ENCODE results near the gene MERTK.
A peak's percentile ranks its signal among the peaks of the same experiment; 100 is the strongest.
"Not testable (repeated sequence)": the region's sequence is repeated elsewhere in the genome, so short reads cannot be mapped to it uniquely, and the experiment has no call there.

Gene MERTK

DNA sequence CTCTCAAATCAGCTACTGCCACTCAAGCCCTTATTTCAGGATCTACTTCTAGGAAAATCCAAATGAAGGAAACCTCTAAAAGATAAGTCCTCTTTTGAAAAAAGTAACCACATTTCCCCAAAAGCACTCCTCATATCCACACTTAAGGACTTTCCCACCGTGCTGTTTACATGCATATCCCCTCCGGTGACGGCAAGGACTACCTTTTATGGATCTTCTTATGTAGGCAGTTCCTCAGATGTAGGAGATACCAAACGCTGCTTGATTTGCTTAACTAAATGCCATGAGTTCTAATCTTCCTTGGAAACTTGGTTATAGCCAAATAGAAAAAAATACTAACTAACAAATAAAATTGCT is 149.8 kb downstream of the MERTK start:
- DNase-seq: no peak

DNA sequence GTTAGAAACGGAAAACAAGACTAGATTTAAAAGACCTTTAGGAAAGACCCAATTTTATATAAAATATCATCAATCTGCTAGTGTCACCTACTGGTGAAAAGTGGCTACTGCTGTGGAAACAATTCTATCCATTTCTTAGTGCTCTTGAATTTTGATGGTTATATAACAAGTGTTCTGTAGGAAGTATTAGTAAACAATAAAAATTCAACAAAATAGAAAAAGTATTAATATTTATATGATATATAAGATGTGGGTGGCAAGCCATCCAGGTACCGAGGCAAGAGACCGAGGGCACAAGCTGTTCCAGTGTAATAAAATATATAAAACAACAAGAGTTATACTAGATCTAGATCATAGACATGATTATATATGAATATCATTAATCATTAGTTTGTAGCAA is 150.5 kb downstream of the MERTK start:
- DNase-seq: peak; percentile 58

DNA sequence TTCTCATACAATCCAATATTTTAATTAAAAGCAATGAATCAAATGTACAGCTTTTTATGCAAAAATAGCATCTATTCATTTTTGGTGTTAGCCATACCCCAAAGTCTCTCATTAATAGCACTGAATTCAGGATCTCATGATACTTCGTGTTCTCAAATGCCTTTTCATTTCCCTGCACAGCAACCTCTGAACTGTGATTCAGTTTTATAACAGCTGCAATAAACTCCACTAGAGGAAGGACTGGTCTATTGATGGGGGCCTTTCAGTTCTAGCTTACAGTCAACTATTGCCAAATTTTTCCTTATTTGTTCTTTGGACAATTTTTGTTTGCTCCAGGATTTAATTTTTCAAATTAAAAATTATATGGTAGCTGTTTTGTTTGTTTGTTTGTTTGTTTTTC is 151.9 kb downstream of the MERTK start:
- no peak for DNase-seq

DNA sequence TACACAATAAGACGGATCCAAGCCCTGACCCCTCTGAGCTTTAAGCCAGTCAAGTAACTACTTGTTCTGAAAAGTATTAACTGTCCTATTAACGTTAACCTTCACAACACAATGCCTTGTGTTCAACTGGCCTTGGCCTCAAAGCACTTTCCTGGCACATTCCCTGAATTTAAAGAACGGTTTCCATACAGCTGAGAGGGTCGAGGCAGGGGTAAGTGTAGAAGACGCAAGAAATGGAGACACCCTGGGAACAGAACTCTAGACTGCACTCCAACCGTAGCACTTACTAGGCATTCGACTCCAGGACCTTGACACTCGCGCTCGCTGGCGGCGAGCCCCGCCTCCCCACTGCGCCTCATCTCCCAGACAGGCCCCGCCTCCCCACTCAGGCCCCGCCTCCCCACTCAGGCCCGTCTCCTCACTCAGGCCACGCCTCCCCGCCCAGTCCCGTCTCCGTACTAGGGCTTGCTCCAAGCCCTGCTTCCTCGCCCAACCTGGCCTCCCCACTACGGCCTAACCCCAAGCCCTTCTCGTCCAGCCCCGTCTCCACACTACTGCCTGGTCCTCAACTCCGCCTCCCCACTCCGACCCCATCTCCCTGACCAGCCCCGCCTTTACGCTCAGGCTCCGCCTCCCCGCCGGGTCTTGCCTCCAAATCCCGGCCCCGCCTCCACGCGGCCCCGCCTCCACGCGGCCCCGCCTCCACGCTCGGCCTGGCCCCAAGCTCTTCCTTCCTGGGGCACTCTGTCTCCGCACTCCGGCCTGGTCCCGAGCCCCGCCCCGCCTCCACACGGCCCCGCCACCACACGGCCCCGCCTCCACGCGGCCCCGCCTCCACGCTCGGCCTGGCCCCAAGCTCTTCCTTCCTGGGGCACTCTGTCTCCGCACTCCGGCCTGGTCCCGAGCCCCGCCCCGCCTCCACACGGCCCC is 155.8 kb downstream of the MERTK start:
- peak; percentile 96 for DNase-seq

DNA sequence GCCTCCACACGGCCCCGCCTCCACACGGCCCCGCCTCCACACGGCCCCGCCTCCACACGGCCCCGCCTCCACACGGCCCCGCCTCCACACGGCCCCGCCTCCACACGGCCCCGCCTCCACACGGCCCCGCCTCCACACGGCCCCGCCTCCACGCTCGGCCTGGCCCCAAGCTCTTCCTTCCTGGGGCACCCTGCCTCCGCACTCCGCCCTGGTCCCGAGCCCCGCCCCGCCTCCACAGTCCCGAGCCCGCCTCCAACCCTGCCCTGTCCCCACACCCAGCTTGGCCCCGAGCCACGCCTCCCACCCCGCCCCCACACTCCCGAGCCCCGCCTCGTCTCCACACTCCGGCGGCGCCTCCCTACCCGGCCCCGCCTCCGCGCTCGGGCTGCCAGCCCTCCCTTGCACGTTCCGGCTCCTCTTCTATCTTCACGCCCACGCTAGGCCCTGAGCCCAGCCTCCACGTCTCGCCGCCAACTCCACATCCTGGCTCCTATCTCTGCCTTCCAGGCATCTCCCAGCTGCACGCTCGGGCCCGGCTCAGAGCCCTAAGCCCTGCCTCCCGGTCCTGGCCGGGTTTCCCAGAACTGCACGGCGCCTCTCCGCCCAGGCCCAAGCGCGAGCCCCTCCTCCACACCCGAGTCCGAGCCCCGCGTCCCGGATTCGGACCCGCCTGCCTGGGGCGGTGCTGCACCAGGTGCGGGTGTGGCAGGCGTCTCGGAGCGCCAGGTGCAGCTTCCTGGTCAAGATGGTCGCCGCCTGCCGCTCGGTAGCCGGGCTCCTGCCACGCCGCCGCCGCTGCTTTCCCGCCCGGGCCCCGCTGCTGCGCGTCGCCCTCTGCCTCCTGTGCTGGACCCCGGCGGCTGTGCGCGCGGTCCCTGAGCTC is 156.7 kb downstream of the MERTK start, which contains the start of gene TMEM87B:
TSS of gene TMEM87B (plus strand) at position 423 of the 883 bp plus-strand sequence. CDS start at position 746, 323 bp downstream.
- peak; percentile 99 for DNase-seq

DNA sequence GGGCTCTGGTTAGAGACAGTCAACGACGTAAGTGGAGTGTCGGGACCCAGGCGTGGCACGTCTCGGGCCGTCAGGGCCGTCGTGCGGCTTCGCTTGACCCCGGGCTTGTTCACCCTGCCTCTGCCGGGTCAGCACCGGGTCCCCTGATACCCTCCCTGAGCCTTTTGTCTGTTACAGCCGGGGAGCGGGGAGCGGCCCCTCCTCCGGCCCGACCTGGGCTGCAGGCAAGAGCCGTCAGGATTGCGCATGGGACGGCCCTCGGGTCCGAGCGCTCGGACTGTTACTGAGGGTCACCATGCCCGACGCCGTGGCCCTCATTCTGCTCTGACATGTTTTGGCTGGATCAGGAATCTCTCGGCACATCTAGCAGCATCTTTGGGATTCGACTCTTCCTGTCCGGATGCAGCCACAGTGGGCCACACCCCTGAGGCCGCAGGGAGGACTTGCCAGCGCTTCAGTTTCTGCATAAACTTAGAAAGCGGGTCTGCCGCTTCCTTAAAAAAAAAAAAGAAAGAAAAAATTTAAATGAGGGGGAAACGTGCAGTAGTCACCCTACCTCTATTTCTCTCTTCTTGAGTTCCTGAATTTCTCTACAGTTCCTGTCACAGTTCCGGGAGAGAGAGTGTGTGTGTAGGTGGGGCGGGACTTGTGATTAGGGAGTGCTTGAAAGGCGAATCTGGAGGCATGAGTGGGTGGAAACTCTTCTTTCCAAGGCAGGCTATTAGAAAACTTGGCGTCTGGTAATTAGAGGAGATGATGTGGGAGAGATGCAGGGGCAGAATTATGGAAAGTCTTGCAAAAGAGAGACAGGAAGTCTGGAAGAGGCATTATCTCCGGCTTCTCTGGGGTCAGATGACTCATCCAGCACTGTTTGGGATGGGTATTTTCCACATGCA is 157.6 kb downstream of the MERTK start:
- DNase-seq: peak; percentile 47

DNA sequence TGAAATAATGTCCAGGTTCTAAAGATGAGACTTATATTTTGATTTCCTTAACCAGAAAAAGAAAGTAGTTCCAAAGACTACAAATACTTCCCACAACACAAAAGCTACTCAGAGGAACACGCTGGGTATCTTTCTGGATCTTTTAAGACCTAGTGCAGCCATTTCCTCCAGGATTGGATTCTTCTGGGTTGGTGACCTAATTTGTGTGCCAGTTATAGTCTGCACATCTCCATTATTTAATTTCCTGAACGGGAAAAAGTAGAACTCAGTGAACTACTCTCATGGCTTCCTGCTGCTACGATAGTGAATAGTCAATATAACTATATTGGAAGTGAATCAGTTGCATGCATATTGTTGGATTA is 158.2 kb downstream of the MERTK start:
- DNase-seq: no peak

DNA sequence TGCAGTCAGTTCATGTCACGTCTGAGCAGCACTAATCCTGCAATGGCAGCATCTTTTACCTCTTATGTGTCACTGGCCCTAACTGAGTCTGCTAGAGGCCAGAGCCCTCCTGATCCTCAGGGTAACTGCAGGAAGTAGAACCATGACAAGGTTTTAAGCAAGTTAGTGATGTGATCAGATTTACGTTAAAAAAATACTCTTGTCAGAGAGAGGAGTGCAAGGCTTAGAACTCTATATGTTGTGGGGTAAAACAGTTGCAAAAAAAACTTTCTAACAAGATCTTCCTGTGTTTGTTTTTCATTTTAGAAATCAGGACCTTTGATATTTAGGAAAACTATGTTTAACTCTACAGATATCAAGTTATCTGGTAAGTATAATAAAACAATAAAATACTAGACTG is 161.3 kb downstream of the MERTK start:
- DNase-seq: no peak

DNA sequence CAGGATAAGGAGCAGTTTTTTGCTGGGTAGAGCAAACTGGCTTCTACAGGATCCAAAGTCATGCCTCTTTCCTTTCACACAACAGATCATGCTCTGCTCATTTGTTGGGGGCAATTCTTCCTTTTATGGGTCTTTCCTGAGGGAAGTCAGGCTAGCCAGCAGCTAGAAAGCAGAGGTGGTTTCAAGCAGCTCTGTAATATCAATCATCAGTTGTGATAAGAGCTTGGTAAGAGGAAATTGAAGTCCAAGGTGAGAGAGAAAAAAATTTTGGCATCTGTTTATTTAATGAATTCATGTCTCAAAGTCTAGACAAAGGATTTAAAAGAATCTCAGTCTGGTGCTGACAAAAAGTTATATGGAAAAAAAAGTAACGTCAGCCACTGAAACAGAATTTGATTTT is 162.9 kb downstream of the MERTK start:
- DNase-seq: no peak

DNA sequence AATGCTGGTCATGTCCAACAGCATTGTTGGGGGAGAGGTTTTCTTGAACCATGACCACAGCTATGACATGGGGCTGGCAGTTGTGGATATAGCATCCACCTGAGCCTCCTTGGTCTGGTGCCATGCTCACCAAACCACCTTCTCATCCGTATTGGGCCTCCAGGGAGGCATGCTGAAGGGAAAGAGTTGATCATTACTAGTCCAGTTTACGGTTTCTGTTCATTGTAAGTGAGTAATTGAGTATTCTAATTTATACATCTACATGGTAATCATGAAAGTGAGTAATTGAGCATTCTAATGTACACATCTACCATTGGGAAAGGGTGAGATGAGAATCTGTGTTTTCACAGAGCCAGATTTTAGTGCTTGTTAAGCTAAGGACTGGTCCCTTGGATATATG is 163.4 kb downstream of the MERTK start:
- DNase-seq: no peak

DNA sequence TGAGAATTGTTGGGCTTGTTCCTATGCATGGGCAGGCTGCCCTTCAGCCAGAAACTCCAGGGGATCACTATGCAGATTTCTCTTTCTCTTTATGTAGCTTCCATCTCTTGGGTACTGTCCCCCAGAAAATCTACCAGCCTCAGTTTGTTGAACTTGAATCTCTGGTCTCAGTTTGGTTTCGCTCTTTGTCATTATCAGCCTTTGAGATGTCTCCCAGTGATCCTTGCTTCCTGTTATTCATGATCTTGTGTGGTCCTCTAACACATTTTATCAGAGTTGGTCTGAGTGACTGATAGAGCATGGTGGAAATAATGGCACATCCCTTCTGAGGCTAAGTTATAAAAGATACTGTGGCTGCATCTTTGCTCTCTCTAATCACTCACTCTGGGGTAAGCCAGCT is 164.5 kb downstream of the MERTK start:
- DNase-seq: peak; percentile 43

DNA sequence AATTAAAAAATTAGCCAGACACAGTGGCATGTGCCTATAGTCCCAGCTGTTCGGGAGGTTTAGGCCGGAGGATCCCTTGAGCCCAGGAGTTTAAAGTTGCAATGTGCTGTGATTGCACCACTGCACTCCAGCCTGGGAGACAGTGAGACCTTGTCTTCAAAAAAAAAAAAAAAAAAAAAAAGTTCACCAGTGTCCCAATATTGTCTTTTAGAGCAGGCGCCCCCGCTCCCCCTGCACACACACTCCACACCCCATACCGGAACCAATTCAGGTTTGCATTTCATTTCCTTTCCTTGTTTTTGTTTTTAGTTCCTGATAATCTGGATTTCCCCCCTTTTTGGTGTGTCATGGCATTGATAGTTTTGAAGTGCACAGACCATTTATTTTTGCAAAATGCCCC is 167.1 kb downstream of the MERTK start:
- DNase-seq: no peak

DNA sequence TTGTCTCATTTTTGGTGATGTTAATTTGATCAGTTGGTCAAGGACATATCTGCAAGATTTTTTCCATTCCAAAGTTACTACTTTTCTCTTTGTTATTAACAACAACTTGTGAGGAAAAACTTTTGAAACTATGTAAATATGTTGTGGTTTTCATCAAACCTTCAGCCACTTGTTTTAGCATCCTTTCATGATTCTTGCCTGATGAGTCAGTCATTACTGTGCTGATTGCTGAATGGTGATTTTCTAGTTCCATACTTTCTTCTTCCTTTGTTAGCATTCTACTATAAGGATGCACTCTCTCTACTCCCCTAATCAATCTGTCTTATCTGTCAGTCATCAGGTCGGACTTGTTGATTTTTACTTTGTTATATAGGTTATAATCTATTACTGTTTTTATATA is 167.6 kb downstream of the MERTK start:
- DNase-seq: peak; percentile 13

DNA sequence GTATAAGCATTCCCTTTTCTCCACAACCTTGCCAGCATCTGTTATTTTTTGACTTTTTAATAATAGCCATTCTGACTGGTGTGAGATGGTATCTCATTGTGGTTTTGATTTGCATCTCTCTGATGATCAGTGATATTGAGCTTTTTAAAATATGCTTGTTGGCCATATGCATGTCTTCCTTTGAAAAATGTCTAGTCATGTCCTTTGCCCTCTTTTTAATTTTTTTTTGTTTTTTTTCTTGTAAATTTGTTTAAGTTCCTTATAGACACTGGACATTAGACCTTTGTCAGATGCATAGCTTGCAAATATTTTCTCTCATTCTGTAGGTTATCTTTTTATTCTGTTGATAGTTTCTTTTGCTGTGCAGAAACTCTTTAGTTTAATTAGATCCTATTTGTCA is 171.4 kb downstream of the MERTK start:
- not testable (repeated sequence) for DNase-seq

DNA sequence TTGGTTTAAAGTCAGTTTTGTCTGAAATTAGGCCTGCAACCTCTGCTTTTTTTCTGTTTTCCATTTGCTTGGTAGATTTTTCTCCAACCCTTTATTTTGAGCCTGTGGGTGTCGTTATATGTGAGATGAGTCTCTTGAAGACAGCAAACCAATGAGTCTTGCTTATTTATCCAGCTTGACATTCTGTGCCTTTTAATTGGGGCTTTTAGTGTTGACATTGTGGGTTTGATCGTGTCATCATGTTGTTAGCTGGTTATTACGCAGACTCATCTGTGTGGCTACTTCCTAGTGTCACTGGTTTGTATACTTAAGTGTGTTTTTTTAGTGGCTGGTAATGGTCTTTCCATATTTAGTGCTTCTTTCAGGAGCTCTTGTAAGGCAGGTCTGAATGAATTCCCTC is 175.5 kb downstream of the MERTK start:
- no peak for DNase-seq

DNA sequence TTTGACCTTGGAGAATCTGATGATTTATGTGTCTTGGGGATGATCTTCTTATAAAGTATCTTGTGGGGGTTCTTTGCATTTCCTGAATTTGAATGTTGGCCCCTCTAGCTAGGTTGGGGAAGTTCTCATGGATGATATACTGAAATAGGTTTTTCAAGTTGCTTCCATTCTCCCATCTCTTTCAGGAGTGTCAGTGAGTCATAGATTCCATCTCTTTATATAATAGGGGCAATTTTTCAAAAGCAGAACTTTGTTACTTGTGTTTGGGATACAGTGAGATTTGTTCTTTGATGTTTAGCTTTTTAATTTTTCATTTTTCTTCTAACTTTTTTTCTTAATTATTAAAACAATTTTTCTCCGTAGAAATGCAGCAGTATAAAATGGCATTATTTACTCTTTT is 176.1 kb downstream of the MERTK start:
- DNase-seq: no peak

DNA sequence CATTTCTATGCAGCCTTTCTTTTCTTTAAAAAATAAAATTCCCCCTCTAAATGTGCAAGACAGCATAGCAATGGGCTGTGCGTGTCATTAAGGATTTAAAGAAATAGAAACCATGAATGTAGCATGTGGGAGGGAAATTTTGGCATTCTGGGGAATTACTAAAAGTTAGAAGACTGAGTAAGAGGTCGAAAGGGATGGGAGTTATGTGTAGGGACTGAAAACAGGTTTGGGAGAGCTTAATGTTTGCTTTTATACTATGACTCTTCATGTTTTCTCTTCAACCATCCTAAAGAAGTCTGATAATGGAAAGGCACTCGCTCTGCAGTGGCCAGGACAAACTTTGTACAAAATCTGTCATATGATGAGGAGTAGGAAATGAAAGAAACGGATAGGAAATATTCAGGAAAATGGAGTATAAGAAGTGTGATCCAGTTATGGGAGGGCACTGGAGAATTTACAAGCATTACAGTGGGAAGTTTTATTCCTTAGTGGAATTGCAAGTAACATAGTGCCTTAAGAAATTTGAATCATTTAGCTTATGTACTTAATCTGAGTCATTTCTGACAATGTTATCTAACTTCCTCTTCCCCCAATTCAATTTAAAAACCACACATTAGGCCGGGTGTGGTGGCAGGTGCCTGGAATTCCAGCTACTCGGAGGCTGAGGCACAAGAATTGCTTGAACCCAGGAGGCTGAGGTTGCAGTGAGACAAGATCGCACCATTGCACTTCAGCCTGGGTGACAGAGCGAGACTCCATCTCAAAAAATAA is 177.3 kb downstream of the MERTK start:
- peak; percentile 9 for DNase-seq

DNA sequence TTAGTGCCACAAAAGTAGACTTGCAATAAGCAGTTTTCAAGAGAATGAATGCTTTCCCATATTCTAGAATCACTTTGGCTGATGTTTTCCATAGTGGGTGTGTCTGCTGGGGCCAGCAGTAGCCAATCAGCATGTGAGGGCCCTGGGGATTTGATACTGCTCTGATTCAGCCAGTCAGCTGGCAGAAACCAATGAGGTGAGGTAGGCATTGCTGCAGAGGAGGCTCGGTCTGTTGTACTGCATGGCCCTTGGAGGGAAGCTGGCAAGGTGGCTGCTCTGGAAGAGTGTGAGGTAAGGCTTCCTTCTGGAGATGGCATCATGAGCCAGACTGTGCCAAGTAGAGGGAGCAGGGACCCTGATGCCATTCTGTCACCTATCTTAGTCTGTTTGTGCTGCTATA is 179.4 kb downstream of the MERTK start:
- no peak for DNase-seq

Data from activated CD4-positive, alpha-beta T cell treated with anti-CD3 and anti-CD28 coated beads, Interleukin-2, Interleukin-6, amounts not matched to agents 100 ng/mL and 50 ng/mL, durations not matched to agents 16 hours and 8 hours (primary cell).